Stimulated activated CD4-positive, alpha-beta T cell treated with anti-CD3 and anti-CD28 coated beads, Interleukin-4, amount 100 ng/mL, for 48 hours (primary cell): ENCODE data around the gene RALB.
A peak's percentile ranks its signal among the peaks of the same experiment; 100 is the strongest.
"Not testable (repeated sequence)": the region's sequence is repeated elsewhere in the genome, so short reads cannot be mapped to it uniquely, and the experiment has no call there.

ENCODE experiments used
- DNase-seq, 2 donors: peaks; one replicate each; pipeline ENCODE4 v3.0.0-alpha.2; 2020; ENCODE audit warnings: low read depth in 2 of 2

The RALB gene

DNA sequence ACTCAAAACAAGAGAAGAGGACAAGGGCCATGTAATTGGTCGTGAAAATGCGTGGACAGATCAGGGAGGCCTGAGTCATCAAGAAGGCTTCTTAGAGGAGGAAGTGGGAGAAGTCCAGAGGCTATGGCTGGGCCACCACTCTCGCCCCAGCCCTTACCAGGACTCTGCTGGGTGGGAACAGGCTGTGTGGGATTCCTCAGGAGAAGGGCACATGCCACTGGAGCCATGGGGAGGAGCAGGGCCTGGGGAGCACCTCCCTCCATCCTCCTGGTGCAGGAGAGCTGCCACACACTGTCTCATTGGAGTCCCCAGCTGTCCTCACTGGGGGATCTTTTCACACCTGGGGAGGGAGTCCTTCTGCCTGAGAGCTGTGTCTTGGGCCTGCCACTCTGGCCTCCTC, 9.4 kb upstream of the RALB start:
- no peak for DNase-seq

DNA sequence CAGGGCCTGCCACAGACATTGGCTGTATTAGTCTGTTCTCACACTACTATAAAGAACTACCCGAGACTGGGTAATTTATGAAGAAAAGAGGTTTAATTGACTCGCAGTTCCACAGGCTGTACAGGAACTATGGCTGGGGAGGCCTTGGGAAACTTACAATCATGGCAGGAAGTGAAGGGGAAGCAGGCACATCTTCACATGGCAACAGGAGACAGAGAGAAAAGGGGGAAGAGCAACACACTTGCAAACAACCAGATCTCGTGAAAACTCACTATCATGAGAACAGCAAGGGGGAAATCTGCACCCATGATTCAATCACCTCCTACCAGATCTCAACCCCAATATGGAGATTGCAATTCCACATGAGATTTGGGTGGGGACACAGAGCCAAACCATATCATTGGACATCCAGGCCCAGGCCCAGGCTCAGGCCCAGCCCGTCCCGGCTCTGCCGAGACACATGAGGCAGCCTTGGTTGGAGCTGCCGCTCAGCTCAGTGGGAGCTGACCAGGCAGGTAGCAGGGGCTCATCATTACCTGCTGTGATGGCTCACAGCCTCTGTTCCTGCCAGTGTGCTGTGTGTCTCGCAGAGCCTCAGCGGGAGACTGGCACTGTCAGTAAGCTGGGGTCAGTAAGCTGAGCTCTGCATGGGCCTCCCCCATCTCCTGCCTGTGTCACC, 8.6 kb upstream of the RALB start:
- no peak for DNase-seq

GRCh38 chr2:120244656-120245519, 7.8 kb upstream of the RALB start:
- no peak for DNase-seq

DNA sequence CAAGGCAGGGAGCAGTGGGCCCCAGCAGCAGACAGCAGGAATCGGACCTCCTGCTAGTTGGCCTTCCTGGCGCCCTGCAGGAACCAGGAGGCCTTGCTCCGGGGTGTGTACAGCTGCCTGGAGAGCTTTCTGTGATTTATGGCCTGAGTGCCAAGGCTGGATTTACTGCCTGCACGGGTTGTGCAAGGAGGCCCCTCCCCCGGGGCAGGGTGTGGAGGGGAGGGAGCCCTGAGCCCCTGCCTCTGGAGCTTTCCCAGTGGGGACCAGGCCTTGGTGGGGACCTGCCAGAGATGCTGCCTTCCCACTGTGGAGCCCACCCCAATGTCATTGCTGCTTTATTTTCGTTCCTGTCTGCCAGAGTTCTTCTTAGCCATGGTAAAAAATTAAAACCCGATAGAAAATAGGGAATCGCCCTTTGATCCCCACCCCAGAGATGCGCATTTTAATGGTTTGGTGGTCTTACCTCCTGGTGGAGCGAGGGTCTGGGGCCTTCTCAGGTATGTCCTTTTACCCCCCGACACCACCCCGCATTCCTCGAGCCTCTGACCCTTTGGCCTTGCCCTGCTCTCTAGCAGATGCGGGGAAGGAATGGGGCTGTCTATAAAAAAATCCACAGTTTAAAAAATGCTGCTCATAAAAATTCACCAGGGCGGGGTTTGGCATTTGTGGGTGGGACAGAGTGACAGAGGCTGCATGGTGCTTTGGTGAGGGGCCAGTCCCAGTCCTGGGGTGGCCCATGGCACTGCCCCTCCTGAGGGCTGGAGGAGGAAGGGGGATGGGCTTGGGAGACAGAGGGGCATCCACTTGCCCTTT, 6.9 kb upstream of the RALB start:
- no peak for DNase-seq

DNA sequence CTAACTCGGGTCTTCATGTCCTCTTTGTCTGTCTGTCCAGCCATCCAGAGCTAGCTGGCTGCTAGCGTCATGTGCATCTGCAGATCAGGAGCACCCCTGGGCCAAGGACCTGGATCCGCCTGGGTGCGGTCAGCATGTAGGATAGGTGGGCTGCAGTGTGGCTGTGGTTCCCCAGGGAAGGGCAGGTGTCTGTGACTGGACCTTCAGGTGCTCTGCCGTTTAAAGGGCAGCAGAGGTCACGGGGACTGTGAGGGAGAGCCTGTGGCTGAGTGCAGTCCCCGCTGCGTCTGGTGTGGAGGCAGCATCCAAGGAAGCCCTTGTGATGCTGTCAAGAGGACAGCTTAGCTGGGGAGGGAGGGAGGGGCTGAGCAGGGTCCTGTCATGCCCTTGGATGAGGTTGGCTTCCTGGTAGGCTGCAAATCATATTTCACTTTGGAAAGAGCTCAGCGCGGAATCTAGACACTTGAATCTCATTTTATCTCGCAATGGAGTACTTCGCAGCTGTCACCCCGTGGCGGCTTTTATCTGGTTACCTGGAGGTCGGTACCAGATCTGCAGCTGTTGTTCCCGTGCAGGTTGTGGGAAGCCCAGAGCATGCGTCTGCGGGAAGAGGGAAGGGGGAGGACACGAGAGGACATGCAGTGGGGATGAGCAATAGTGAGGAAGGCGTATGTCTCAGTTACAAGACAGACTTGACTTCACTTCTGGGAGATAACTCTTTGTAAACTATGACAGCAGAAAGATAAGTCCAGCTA, 5.9 kb upstream of the RALB start:
- no peak for DNase-seq

- DNase-seq, result no peak
Observed at GRCh38 chr2:120247851-120248250, 4.8 kb upstream of the RALB start.

GRCh38 chr2:120250640-120251039, 2.0 kb upstream of the RALB start:
- DNase-seq, result no peak

DNA sequence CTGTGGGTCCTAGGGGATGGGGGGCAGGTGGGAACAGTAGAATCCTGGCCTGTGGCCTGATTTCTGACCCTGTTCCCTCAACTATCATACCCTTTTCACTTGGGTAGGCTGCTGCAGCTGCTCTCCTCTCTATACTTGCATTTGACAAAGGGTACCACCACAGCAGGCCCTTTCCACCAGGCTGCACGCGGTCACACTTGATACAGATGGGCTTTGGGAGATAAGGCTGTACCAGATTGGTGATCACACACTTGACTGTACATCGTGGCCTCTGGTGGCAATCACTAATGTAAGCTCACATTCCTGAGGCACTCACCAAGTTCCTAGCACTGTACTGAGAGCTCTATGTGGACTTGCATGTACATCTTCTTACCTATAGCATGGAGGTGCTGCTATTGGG, 1.6 kb upstream of the RALB start:
- no peak for DNase-seq

DNA sequence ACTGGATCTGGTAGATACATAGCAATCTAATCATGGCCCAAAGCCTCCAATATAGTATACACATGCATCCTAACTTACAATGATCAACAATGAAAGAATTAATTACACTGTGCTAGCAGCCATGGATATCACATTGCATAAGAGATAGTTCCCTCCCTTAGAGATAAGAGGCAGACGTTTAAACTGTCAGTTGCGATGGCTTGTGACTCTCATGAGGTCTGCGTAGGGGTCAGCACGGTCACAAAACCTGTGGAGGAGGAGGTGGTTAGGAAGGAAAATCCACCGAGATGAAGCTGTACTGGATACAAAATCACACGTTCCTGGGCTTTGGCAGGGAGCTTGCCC, 800 bp upstream of the RALB start:
- DNase-seq, result no peak

DNA sequence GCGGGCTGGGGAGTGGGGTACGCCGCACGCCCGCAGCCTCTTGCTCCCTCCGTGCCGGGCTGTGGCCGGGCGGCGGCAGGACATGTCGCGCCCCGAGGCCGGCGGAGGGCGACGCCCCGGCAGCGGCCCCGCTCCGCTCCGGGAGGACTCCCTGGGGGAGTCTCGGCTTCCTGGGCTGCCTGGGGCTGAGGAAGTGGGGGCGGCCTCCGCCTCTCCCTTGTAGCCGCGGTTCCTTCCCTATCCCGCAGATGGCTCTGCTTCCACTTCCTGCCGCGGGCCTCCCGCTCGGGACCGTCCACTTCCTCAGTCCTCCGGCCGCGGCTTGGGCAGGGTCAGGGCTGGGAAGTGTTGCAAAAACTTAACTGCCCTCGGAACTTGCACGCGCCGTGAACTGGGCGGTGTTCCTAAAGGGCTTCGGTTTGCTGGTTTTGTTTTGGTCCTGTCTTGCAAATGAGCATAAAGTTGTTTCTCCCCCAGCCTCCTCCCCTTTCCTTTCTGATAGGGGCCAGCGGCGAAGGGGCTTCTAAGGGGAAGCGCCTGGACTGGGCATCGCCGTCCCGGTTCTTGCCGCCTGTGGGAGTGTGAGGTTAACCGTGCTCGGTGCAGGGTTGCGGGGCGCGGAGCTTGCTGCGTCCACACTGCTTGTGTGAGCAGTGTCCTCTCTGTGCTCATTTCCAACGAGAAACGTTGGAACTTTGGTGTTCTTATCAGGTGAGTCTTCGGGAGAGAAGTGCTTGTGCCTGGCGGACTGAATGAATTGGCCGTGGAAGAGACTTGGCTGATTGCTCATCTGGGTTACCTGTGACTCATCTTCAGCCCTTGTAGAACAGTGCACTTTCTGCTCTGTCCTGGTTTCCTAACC, 600 bp downstream of the RALB start:
- peak in 1 of 2 donors; percentile 25 for DNase-seq

DNA sequence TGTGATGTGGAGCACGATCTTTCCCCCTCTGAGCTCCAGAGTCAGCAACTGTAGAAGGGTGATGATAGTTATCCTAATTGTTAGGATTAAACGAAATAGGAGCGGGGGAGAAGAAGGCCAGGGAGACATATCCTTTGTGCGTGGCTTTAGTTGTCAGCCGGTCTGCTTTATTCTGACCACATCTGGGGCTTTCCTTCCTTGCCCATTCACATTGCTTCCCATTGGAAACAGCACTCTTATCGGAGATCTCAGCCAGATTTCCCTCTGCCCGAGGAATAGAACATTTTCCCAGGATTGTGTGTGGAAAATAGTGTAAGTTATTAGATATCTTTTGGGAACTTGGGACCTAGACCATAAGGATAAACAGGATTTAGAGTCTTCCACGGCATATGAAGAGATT, 1.5 kb downstream of the RALB start:
- no peak for DNase-seq

DNA sequence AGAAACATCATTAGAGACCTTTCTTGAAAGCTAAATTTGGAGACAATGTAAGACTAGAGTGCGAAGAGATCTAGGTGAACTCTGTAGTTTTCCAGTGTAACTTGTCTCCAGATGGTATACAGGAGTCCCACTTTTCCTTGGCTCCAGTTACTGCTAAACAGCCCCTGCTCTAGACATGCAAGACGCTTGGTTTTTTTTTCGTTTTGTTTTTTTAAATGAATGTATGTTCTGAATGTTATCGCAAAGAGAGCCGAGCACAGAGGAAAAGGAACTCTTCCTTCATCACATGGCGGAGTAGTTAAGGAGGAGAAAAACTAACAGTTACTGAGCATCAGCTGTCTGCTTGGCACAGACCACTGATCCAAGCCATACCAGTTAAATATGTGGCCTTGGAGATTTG, 2.4 kb downstream of the RALB start:
- no peak for DNase-seq

DNA sequence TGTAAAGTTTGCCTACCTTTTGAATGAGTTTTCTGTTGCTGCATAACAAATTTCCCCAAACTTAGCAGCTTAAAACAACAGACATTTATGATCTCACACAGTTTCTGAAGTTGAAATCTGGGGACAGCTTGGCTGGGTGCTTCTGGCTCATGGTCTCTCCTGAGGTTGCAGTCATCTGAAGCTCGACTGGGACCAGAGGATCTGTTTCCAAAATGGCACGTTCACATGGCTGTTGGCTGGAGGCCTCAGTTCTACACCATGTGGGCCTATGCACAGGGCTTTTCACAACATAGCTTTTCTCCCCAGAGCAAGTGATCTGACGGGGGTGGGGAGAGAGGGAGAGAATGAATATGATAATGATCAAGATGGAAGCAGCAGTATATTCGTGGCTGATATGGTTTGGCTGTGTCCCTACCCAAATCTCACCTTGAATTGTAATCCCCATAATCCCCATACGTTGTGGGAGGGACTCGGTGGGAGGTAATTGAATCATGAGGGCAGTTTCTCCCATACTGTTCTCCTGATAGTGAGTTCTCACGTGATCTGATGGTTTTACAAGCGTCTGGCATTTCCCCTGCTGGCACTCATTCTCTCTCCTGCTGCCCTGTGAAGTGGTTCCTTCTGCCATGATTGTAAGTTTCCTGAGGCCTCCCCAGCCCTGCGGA, 3.5 kb downstream of the RALB start:
- no peak for DNase-seq

GRCh38 chr2:120256651-120257000, 4.0 kb downstream of the RALB start:
- DNase-seq, result no peak

GRCh38 chr2:120257522-120257921, 4.9 kb downstream of the RALB start:
- no peak for DNase-seq

DNA sequence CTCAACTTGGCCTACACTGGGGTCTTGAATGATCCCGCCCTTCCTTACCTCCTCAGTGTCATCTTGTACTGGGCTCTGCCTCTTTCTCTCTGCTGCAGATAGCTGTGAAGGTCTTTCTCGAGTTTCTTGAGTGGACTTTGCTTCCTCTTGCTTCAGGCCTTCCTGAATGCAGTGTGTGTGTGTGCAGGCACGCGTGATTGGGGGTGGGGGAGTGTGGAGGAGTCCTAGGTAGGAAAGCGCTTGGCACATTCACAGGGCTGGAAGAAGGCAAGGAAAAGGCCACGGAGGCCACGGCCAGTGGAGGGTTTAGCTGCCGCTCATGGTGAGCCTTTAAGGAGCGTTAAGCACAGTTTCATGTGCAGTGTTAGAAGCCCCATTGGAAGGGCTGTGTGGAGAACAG, 5.5 kb downstream of the RALB start:
- no peak for DNase-seq

- not testable (repeated sequence) for DNase-seq
Observed at GRCh38 chr2:120259939-120260338, 7.3 kb downstream of the RALB start.

GRCh38 chr2:120260736-120261135, 8.1 kb downstream of the RALB start:
- DNase-seq, result no peak

DNA sequence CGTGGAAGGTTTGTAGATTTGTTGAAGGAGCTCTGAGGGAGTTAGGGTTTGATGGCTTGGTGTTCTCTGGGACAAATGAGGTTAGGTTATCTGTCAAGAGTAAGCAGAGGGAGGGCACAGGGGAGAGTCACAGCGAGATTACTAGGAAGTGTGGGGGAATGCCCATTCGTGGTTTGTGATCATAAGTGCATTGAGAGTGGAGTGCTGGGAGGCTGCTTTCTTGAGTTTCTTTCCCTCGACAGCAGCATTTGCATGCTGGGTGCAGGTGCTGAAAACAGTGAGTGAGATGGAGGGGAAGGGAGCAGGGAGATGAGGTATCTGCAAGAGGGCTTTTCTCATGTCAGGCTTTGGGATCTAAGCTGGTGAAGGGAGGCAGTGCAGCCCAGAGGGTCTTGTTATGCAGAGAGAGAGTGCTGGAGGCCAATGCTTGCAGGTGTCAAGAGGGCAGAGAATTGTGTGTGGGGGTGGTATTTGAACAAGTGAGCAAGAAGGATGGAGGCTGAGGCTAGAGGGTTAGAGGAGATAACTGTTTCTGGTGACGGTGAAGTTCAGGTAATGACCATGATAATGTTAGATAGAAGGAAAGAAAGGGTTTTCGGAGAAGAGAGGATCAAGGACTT, 8.8 kb downstream of the RALB start:
- peak; percentile 42 to 67 for DNase-seq

GRCh38 chr2:120262150-120262549, 9.5 kb downstream of the RALB start:
- no peak for DNase-seq
